Stimulated activated effector memory CD8-positive, alpha-beta T cell treated with anti-CD3 and anti-CD28 coated beads, Interleukin-12 subunit alpha, Interleukin-12 subunit beta, amount 100 ng/mL, for 72 hours (primary cell): ENCODE results near the gene DOCK4.

ENCODE experiments used
- ATAC-seq: fragments of 150-1000 bp; cut with Tn5 transposase; 2 replicates; pipeline ENCODE4 v1.10.0; 2021
- DNase-seq, 2 donors: peaks; one replicate each; pipeline ENCODE4 v3.0.0; 2021 to 2022; ENCODE audit warnings: low spot score in 2 of 2
- H3K27ac Mint-ChIP-seq: one replicate; pipeline ENCODE4 v1.8.0; 2022; ENCODE audit warnings: mild to moderate bottlenecking, mixed read lengths
- H3K36me3 Mint-ChIP-seq: one replicate; pipeline ENCODE4 v1.8.0; 2022; ENCODE audit warnings: mild to moderate bottlenecking, mixed read lengths
- H3K4me1 Mint-ChIP-seq: one replicate; pipeline ENCODE4 v1.8.0; 2022; ENCODE audit warnings: mixed read lengths
- H3K4me3 Mint-ChIP-seq: one replicate; pipeline ENCODE4 v1.8.0; 2022; ENCODE audit warnings: mild to moderate bottlenecking, mixed read lengths
- H3K9me3 Mint-ChIP-seq: one replicate; pipeline ENCODE4 v1.8.0; 2022; ENCODE audit warnings: mixed read lengths

The DOCK4 gene

DNA sequence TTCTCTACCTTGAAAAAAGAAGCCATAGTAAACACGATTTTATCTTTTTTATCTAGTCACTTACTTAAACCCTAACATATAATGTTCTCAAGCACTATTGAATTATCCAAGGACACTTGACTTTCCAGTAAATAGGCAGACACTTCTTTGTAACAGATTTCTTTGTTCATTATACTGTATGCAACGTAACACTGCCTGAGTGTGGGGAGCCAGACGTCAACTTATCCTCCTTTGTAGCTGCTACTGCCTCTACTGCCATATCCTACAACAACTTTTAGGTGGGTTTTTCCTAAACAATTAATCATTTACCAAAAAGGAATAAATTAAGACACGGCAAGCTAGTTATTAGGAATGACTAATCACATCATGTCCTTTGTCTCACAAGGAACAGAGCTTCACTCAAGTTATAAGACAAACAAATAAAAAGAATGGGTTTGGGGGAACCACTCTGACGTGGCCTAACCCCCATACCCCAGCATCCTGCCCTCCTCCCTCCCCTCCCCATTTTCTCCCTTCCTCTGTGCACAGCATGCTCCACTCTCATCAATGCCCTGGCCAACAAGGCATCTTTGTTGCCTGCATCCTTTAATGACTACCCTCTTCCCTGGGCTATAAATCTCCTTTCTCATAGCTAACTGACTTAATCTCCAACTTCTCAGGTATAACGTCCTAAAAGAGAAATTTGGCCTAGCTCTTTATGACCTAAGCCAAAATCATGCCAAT, 43.3 kb downstream of the DOCK4 start:
- no peaks in the 10 kb centered on the region for H3K4me1 Mint-ChIP-seq
- H3K4me3 Mint-ChIP-seq, result no peak overlapping the region
- H3K36me3 Mint-ChIP-seq, result no peaks in the 10 kb centered on the region
- DNase-seq (no peak), ATAC-seq (no peak)
- no peak overlapping the region for H3K27ac Mint-ChIP-seq
- H3K9me3 Mint-ChIP-seq, result no peaks in the 10 kb centered on the region

- ATAC-seq, result peak; percentile 16
- Mint-ChIP-seq H3K27ac (no peak overlapping the region), H3K4me3 (no peak overlapping the region), H3K36me3 (no peaks in the 10 kb centered on the region), H3K4me1 (no peaks in the 10 kb centered on the region), H3K9me3 (no peaks in the 10 kb centered on the region)
- no peak for DNase-seq
Observed at GRCh38 chr7:112162142-112162766, 43.9 kb downstream of the DOCK4 start.

DNA sequence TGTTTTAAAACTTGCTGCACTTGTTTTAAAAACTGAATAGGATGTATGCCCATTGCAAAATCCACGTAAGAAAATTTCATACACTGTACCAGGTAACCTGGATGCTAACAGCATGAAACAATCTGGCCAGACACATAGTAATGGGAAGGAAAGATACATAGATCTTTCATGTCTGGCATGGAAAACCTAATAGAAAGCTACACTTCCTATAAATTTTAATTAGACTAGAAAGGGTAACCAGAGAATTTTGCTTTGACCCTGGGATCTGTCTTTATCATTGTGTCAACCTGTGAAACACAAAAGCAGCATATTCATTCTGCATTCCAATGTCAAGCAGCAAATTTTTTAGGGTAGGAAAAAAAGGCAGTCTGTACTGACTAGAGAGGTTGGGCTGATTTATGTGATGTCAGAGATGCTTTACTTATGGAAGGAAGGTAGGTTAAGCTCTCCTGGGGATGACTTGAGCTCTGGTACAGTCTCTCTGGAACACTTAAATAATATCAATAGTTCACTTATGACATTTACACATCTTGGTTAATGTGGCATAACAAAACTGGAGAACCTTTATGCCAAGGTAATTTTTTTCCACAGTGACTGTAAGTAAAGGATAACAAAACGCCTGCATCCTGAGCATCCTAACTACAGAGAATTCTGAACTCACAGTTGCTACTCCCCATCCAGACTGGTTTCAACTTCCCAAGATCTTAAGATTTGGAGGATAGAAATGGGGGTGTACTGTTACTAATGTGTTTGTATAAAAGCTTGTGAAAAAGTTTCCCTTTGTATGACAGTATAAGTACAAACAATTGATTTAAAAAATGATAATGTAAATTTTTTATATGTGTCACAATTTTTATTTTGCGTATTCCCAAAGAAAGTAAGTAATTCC, 44.7 kb downstream of the DOCK4 start:
- no peaks in the 10 kb centered on the region for H3K9me3 Mint-ChIP-seq
- no peak for DNase-seq
- ATAC-seq, result no peak
- no peak overlapping the region for H3K4me3 Mint-ChIP-seq
- no peaks in the 10 kb centered on the region for H3K36me3 Mint-ChIP-seq
- no peak overlapping the region for H3K27ac Mint-ChIP-seq
- H3K4me1 Mint-ChIP-seq, result no peaks in the 10 kb centered on the region

GRCh38 chr7:112160771-112161150, 45.4 kb downstream of the DOCK4 start:
- H3K4me3 Mint-ChIP-seq, result no peak overlapping the region
- no peaks in the 10 kb centered on the region for H3K36me3 Mint-ChIP-seq
- DNase-seq, result no peak
- no peak overlapping the region for H3K27ac Mint-ChIP-seq
- H3K9me3 Mint-ChIP-seq, result no peaks in the 10 kb centered on the region
- H3K4me1 Mint-ChIP-seq, result no peaks in the 10 kb centered on the region
- no peak for ATAC-seq

- H3K27ac Mint-ChIP-seq, result no peak overlapping the region
- ATAC-seq (no peak), DNase-seq (no peak)
- no peaks in the 10 kb centered on the region for H3K4me1 Mint-ChIP-seq
- no peak overlapping the region for H3K4me3 Mint-ChIP-seq
- H3K36me3 Mint-ChIP-seq, result no peaks in the 10 kb centered on the region
- H3K9me3 Mint-ChIP-seq, result no peaks in the 10 kb centered on the region
Observed at GRCh38 chr7:112160130-112160770, 45.9 kb downstream of the DOCK4 start.

- Mint-ChIP-seq H3K9me3 (no peaks in the 10 kb centered on the region), H3K4me3 (no peak overlapping the region), H3K4me1 (no peaks in the 10 kb centered on the region), H3K36me3 (no peaks in the 10 kb centered on the region), H3K27ac (no peak overlapping the region)
- DNase-seq (no peak), ATAC-seq (no peak)
Observed at GRCh38 chr7:112159351-112159750, 46.8 kb downstream of the DOCK4 start.

- H3K9me3 Mint-ChIP-seq, result no peaks in the 10 kb centered on the region
- DNase-seq (no peak), ATAC-seq (peak; percentile 40)
- H3K4me3 Mint-ChIP-seq, result no peak overlapping the region
- no peak overlapping the region for H3K27ac Mint-ChIP-seq
- no peaks in the 10 kb centered on the region for H3K36me3 Mint-ChIP-seq
- no peaks in the 10 kb centered on the region for H3K4me1 Mint-ChIP-seq
Observed at GRCh38 chr7:112157072-112157471, 49.1 kb downstream of the DOCK4 start.

DNA sequence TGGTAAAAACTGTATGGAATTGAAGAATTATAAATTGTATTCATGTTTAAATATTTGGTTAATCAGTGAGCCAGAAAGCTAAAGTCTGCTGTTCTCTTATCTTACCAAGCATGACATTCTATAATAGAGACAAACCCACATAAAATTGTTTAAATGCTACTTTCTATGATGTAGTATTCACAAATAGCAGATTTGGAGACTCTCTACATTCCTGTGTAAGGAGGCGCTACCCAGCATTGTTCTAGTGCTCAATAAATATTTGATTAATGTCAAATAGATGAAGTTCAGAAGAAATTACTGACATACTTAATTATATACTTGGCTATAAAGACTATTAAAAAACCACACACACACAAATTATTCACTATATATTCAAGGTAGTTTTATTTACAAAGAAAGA, 49.8 kb downstream of the DOCK4 start:
- ATAC-seq (no peak), DNase-seq (no peak)
- Mint-ChIP-seq H3K36me3 (no peaks in the 10 kb centered on the region), H3K27ac (no peak overlapping the region), H3K9me3 (no peaks in the 10 kb centered on the region), H3K4me1 (no peaks in the 10 kb centered on the region), H3K4me3 (no peak overlapping the region)

DNA sequence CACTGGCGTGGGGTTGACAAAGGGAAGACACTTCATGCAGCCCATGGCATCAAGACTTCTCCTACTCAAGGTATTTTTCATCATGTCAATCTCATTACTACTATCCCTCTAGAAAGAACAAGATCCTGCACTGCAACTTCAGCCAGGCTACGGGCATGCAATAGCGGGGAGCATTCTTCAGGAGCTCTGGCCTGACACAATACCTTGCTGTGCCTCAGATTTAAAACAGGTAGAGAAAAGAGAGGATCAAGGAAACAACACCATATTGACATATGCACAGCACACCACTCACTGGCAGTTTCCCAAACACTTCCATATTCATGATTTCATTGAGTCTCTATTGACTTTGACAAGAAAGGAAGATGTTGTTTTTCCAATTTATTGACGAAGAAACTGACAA, 51.5 kb downstream of the DOCK4 start:
- Mint-ChIP-seq H3K36me3 (no peaks in the 10 kb centered on the region), H3K27ac (no peak overlapping the region), H3K4me1 (no peaks in the 10 kb centered on the region), H3K4me3 (no peak overlapping the region), H3K9me3 (no peaks in the 10 kb centered on the region)
- no peak for ATAC-seq
- DNase-seq, result no peak

GRCh38 chr7:112152186-112152585, 54.0 kb downstream of the DOCK4 start:
- no peak for ATAC-seq
- no peak for DNase-seq
- Mint-ChIP-seq H3K27ac (no peak overlapping the region), H3K9me3 (no peaks in the 10 kb centered on the region), H3K4me1 (no peaks in the 10 kb centered on the region), H3K4me3 (no peak overlapping the region), H3K36me3 (no peaks in the 10 kb centered on the region)

GRCh38 chr7:112150823-112151641, 55.2 kb downstream of the DOCK4 start:
- ATAC-seq (no peak), DNase-seq (no peak)
- H3K27ac Mint-ChIP-seq, result no peak overlapping the region

DNA sequence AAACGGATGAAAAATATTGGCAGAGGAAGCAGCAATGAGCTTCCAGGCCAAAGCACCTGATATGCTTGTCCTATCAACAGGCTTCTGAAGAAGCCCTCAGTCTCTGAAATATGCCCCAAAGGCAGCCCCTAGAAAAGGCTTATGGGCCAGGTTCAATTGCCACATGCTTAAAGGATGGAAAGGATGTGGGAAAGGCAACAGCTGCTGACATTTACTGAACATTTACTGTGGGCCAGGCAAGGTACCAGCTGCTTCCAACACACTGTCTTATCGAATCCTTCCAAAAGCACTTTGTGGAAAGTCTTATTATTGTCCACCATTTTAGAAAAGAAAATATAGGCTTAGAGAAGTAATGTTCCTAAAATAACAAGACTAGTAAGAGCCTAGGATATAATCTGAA, 56.5 kb downstream of the DOCK4 start:
- Mint-ChIP-seq H3K4me1 (no peaks in the 10 kb centered on the region), H3K36me3 (no peaks in the 10 kb centered on the region), H3K27ac (no peak overlapping the region), H3K9me3 (no peaks in the 10 kb centered on the region), H3K4me3 (no peak overlapping the region)
- ATAC-seq (no peak), DNase-seq (no peak)

More at GRCh38 chr7:112150823-112151641, 55.2 kb downstream of the DOCK4 start:
- Mint-ChIP-seq H3K4me3 (no peak overlapping the region), H3K4me1 (no peaks in the 10 kb centered on the region), H3K36me3 (no peaks in the 10 kb centered on the region), H3K9me3 (no peaks in the 10 kb centered on the region)

DNA sequence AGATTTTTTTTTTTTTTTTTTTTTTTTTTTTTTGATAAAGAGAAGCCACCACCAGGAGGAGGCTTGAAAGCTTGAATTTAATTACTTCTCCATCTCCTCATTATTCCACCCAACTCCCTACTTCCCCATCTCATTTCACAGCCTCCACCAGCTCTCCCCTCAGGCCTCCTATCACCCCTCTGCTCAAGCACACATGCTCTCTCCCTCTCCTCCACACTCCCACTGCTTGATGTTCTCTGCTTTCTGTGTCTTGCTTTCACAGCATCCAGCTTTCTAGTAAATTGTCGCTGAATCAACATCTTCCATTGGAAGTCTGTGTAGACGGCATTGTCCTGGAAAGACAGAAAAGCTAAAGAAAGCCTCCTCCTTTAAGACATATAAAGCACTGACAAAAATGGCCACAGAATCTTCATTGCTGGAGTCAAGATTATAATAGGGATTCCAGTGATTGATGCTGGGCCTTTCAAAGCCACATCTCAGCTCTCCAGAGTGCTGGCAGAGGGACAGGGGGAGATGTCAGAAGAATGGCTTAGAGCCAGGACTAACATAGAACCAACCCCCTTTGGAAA, 58.3 kb downstream of the DOCK4 start:
- no peak overlapping the region for H3K27ac Mint-ChIP-seq
- ATAC-seq (no peak), DNase-seq (no peak)
- H3K4me1 Mint-ChIP-seq, result no peaks in the 10 kb centered on the region
- H3K36me3 Mint-ChIP-seq, result no peaks in the 10 kb centered on the region
- no peaks in the 10 kb centered on the region for H3K9me3 Mint-ChIP-seq
- no peak overlapping the region for H3K4me3 Mint-ChIP-seq

GRCh38 chr7:112145206-112145605, 61.0 kb downstream of the DOCK4 start:
- ATAC-seq, result no peak
- H3K4me1 Mint-ChIP-seq, result no peaks in the 10 kb centered on the region

More at GRCh38 chr7:112145206-112145605, 61.0 kb downstream of the DOCK4 start:
- no peaks in the 10 kb centered on the region for H3K9me3 Mint-ChIP-seq
- no peaks in the 10 kb centered on the region for H3K36me3 Mint-ChIP-seq
- no peak overlapping the region for H3K4me3 Mint-ChIP-seq
- DNase-seq, result no peak
- H3K27ac Mint-ChIP-seq, result no peak overlapping the region
